Hypothalamus (tissue), 51 donors: ENCODE results near the gene MAZ.

ENCODE experiments used
- DNase-seq, 51 donors: peaks; one replicate each; lab custom pipeline; 2025; lab: John Stamatoyannopoulos, UW

MAZ gene

DNA sequence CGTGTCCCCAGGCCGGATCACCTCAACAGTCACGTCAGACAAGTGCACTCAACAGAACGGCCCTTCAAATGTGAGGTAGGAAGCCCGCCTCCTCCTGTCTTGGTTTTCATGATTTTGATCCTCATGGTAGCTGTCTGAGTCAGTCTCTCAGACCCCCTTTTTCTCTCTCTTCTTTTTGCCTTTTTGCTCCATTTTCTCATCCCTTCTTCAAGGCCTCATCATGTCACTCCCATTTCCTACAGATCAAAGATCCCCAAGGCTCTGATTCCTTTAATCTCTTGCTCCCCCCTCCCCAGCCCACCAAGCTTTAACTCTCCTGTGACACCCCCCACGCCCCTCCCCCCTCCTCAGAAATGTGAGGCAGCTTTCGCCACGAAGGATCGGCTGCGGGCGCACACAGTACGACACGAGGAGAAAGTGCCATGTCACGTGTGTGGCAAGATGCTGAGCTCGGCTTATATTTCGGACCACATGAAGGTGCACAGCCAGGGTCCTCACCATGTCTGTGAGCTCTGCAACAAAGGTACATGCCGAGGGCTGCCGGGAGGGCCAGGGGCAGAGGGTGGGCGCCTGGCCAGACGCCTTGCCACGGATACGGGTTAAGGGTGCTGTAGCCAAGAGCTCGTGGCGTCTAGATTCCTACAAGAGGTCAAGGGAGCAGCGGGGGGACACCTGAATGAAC is 2.0 kb downstream of the MAZ start:
- no peak for DNase-seq

DNA sequence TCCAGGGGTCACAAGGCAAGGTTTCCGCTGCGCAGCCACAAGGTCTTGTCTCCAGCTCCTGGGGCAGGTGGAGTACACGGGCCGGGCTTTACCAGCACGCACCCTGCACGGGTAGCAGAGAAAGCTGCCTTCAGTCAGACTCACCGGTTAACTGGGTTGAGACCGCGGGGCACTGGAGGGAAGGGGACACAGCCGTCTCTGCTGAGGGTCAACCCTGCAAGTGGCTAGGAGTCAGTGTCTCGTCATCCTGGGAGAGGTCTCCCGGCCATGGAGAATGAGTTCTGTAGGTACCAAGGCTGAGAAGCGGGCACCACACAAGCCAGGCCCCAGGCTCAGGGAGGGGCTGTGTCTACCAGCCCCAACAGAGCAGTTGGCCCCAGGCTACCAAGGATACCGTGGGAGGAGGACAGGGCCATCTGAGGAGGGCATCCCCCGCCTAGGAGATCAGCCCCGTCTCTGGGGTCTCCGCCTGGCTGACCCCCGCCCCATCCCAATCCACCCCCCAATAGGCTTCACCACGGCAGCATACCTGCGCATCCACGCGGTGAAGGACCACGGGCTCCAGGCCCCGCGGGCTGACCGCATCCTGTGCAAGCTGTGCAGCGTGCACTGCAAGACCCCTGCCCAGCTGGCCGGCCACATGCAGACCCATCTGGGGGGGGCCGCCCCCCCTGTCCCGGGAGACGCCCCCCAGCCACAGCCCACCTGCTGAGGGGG is 2.9 kb downstream of the MAZ start:
- no peak for DNase-seq

DNA sequence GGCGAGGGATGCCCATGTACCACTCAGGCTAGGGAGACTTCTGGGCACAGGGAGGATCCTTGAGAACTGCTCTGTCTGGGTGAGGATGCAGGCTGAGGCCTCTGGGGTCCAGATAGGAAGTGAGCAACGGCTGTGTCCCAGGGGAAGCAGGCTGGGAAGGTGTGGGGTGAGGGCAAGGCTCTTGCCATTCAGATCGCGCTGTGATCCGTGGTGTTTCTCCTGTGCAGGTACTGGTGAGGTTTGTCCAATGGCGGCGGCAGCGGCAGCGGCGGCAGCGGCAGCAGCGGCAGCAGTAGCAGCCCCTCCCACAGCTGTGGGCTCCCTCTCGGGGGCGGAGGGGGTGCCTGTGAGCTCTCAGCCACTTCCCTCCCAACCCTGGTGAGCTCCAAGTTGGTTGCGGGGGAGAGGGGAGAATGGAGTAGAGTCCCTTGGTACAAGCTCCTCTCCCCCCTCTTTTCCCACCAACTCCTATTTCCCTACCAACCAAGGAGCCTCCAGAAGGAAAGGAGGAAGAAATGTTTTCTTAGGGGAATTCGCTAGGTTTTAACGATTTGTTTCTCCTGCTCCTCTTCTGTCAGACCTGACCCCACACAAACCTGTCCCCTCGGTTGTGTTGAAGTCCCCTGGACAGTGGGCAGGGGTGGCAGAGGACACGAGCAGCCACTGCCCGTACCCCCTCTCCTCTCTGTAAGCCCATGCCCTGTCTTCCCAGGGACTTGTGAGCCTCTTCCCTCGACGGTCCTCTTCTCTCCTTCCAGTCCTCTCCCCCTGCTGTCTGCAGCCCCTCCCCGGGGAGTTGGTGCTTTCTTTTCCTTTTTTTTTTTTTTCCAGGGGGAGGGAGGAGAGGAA is 3.7 kb downstream of the MAZ start:
- DNase-seq = no peak

DNA sequence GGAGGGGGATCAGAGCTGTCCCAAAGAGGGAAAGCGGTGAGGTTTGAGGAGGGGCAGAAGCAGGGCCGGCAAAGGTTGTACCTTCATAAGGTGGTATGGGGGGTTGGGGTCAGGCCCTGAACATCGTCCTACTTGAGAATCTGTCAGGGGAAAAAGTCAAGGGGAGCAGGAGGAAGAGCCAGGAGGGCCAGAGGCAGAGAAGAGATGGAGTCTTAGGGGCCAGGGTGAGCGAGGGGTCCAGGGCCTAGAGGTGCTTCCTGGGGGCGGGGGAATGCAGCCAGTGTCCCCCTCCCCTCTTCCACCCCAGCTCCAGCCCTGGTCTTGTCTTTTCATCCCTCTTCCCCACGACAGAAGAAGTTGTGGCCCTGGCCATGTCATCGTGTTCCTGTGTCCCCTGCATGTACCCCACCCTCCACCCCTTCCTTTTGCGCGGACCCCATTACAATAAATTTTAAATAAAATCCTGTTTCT is 4.4 kb downstream of the MAZ start:
- no peak for DNase-seq

DNA sequence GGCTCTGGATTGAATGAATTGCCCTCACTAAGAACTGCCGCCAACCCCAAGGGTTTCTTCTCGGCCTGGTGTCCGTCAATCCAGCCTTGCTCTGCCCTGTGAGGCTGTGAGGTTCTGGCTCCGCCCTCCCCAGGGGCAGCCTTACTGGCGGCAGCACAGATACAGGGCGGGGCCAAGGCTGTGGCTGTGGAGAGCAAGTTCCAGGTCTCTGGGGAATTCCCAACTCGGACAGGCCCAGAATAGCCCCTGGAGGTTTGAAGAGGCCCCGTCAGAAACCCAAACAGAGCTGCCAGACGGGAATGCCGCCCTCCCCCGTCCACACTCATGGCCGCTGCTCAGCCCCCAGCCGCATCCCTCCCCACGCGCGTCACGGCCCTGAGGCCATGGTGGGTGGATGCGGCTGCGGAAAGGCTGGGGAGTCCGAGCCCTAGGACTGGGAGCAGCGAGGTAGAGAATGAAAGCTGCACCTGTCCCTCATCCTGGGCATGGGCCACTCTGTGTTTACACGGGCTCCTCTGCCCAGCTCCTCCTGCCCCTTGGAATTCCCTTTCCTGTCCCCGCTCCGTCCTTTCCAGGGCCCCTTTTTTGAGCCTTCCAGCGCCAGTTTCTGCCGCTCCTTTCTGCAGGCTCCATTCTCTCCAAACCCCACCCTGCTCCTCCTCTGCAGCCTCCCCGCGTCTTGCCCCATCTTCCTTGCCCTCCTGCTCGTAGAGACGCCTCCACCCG is 5.0 kb downstream of the MAZ start:
- DNase-seq = peak in 49 of 51 donors; percentile 57 to 99 (median 89)

DNA sequence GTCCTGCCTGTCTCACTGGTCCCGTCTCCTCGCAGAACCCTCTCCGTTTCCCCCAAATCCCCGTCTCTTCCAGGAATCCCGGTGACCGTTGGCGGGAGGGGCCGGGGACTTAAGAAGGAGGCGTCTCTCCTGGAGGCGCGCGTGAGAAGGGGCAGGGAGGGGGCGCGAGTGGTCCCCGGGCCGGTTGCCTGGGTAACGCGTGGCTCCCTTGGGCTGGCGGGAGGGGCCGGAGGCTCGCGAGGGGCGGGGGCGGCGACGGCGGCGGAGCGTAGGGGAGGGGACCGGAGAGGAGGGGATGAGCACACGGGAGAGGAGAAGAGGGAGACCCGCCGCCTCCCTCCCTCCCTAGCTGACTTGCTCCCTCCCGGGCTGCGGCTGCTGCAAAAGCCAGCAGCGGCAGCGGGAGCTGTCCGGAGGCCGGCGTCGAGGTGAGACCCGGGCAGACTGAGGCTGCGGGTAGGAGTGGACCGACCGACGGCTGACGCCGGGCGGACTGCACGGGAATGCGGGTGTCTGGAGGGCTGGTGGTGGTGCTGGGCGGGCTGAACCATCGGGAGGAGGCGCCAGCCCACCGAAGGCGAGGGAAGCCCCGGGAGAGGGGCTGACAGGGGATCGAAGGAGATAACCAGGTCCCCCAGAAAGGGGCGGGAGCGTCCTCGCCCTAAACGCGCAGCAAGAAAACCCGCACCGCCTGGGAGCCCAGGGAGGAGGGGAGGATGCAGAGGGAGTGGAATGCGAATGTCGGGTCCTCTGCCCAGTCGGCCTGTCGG is 5.8 kb downstream of the MAZ start, which contains the start of gene PRRT2:
PRRT2 (plus strand) TSS at position 298 of the 770 bp plus-strand sequence. CDS start 862 bp downstream, outside the sequence.
- DNase-seq = peak in 42 of 51 donors; percentile 25 to 83 (median 68)

DNA sequence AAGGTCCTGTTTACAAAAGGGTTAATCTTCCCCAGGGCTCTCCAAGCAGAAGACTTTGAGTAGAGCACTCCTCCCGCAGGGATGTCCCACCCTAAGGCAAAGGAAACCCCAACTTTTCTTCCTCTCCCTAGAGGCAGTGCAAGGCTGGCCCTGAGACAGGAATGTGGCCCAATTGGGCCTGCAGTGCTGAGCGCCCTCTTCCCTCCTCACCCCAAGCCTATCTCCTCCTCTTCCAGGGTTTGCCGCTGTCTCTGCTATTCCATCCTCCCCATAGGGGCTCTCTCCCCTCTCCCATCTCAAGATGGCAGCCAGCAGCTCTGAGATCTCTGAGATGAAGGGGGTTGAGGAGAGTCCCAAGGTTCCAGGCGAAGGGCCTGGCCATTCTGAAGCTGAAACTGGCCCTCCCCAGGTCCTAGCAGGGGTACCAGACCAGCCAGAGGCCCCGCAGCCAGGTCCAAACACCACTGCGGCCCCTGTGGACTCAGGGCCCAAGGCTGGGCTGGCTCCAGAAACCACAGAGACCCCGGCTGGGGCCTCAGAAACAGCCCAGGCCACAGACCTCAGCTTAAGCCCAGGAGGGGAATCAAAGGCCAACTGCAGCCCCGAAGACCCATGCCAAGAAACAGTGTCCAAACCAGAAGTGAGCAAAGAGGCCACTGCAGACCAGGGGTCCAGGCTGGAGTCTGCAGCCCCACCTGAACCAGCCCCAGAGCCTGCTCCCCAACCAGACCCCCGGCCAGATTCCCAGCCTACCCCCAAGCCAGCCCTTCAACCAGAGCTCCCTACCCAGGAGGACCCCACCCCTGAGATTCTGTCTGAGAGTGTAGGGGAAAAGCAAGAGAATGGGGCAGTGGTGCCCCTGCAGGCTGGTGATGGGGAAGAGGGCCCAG is 6.7 kb downstream of the MAZ start:
- DNase-seq = peak in 4 of 51 donors; percentile 7 to 69 (median 42)

DNA sequence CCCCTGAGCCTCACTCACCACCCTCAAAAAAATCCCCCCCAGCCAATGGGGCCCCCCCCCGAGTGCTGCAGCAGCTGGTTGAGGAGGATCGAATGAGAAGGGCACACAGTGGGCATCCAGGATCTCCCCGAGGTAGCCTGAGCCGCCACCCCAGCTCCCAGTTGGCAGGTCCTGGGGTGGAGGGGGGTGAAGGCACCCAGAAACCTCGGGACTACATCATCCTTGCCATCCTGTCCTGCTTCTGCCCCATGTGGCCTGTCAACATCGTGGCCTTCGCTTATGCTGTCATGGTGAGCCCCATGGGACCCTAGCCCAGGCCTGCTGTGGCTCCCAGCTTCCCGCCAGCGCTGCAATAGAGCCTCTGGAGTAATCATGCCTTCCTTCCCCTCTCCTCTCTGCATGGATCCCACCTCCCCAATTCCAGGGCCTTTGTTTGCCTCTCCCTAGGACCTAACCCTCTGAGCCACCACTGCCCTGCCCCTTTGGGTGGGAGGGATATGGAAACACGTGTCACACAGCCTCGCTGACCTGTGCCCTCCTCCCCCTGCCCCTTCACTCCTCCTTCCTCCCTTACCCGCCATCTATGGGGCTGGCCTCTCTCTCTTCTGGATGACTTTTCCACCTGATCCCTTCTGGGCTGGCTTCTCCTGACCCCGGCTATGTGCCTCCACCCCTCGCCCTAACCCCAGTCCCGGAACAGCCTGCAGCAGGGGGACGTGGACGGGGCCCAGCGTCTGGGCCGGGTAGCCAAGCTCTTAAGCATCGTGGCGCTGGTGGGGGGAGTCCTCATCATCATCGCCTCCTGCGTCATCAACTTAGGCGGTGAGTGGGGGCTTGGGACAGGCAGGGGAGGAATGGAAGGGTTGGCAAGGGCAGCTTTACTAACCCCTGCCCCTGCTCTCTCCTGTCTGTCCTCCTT is 7.6 kb downstream of the MAZ start:
- DNase-seq = no peak

DNA sequence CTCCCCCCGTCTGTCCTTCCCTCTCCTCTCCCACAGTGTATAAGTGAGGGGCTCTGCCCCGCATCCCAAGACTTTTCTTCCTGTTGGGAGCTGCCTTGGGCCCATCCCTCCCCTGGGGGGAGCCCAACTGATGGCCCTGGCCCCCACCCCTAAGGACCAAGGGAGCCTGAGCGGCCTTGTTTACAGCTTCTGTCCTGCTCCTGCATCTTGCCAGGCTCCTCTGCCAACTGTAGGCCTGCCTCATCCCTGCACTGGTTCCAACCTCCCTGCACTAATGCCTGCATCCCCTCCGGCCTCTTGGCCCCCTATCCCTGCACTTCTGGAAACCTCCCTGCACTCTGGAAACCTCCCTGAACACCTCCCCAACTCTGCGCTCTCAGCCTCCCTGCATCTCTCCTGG is 8.3 kb downstream of the MAZ start:
- DNase-seq = no peak

DNA sequence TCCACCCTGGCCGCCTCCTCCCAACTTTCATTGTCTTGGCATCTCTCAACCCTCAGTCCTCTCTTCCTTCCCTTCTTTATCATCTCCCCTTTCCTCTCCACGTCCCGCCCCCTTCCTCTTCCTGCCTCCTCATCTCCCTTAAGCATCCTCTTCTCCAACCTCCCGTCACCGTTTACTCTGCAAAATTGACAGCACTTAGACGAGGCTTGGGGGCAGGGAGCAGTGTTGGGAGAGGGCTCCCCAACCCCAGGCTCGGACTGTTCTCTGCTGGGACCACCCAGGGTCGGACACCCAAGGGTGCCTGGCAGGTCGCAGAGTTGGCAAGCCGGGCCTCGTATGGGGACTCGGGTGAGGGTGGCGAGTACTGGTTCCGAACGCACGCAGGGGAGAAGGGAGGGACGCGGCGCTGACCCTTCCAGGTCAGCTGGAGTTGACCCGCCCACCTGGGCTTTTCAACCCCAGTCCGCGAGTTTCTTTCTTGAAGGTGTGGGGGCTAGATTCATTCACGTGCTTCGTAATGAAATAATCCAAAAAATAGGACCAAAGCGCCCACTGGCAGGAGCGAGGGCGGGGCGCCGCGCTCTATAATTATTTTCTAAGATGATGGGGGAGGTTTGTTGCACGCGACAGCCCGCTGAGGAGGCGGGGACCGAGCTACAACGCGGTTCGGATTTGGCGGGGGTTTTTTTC is 8.8 kb downstream of the MAZ start:
- peak in 7 of 51 donors; percentile 11 to 53 (median 22) for DNase-seq

DNA sequence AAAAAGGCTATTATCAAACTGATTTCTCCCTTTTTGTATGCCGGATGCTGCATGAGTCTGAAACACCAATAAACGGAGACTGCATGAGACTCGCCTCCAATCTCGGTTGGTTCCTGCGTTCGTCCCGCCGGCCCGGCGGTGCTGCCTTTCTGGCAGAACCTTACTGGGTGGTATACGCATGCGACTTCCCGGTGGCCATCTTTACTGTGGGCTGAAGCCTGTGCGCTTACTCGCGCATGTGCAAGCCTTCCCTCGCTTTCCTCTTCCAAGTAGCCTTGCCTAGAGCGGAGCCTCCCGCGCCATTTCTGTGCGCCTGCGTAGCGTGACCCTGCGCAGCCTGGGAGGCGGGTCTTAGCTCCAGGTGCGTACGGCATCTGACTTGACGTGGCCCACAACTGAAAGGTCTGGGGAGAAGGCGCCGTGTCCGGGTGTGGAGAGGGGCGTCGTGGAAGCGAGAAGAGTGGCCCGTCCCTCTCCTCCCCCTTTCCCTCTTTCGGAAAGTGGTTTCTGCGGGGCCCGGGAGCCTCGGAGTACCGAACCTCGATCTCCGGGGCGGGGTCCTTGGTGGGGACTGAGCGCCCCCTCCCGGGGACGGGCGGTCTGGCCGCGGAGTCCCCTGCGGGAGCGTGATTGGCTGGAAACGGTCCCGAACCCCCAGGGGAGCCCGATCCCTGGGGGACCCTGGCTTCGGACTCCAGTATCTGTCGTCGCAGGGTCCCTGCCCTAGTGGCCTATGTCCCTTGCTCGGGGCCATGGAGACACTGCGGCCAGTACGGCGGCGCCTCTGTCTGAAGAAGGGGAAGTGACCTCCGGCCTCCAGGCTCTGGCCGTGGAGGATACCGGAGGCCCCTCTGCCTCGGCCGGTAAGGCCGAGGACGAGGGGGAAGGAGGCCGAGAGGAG is 9.7 kb downstream of the MAZ start, which contains the start of gene PAGR1:
PAGR1 (plus strand) TSS at position 360 of the 901 bp plus-strand sequence; CDS start at position 734, 374 bp downstream.
- peak; percentile 82 to 99 (median 97) for DNase-seq

DNA sequence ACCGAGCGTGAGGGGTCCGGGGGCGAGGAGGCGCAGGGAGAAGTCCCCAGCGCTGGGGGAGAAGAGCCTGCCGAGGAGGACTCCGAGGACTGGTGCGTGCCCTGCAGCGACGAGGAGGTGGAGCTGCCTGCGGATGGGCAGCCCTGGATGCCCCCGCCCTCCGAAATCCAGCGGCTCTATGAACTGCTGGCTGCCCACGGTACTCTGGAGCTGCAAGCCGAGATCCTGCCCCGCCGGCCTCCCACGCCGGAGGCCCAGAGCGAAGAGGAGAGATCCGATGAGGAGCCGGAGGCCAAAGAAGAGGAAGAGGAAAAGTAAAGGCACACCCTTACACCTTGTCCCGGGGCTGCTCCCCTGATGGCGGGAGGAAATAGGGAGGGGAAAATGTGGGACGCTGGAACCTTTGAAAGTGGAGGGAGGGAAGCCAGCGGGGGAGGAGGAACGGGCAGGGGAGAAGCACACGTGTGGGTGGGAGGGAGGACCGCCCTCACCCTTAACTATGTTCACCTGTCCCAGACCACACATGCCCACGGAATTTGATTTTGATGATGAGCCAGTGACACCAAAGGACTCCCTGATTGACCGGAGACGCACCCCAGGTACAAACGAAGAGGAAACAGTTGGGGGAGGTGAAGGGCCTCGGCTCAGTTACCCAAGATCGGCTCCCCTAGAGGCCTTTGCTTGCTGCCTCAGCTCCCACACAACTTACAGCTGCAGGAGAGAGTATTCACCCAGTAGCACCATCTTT is 10.5 kb downstream of the MAZ start:
- peak in 31 of 51 donors; percentile 15 to 74 (median 51) for DNase-seq

DNA sequence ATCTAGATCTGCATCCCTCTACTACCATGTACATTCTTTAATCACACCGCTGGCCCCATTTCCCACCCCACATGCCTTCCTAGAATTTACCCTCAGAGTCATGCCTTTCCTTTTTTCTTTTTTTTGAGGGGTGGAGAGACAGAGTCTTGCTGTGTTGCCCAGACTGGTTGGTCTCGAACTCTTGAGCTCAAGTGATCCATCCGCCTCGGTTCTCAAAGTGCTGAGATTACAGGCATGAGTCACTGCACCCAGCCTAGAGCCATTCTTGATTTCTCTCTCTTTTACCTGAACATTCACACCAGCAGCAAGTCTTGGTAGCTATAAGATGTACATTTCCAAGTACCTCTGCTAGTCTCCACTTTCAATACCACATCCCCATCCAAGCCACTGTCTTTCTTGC is 11.8 kb downstream of the MAZ start:
- DNase-seq = no peak

DNA sequence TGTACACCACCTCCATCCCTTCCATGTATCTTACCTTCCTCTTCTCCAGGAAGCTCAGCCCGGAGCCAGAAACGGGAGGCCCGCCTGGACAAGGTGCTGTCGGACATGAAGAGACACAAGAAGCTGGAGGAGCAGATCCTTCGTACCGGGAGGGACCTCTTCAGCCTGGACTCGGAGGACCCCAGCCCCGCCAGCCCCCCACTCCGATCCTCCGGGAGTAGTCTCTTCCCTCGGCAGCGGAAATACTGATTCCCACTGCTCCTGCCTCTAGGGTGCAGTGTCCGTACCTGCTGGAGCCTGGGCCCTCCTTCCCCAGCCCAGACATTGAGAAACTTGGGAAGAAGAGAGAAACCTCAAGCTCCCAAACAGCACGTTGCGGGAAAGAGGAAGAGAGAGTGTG is 13.2 kb downstream of the MAZ start:
- no peak for DNase-seq

DNA sequence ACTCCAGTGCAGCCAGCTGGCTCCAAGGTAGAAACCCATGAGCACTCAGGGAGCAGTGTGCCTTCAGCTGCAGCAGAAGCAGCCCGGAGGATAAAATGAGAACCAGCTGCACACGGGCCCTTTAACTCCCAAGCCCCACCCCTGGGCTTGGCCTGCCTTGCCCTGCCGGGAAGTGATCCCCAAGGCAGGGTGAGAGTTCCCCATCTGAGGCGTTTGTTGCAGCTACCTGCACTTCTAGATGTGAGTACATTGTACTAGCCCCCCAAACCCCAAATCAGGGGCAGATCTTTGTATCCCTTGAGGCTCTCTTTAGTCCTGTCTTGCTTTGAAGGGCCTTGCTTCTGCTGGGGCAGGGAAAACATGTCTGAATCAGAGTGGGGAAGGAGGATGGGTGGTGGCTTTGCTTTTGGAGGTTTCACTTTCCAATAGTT is 14.0 kb downstream of the MAZ start, which contains the start of gene MVP:
MVP (plus strand) TSS at position 192 of the 431 bp plus-strand sequence. CDS start 10,088 bp downstream, outside the sequence.
- peak in 31 of 51 donors; percentile 10 to 72 (median 36) for DNase-seq
